Esophagus squamous epithelium (tissue), 4 donors: ENCODE results near the gene KIZ.

ENCODE experiments used
- CTCF ChIP-seq, 6 experiments: fragments of 450-650 bp in 4 of 6; fragments of 200-600 bp in 2 of 6; sonication (generic) in 2 of 6; IDR thresholded peaks; one replicate each; pipeline ENCODE4 v1.5.1; 2016 to 2019; ENCODE audit warnings: antibody characterized with exemption in 6 of 6, mild to moderate bottlenecking in 4 of 6, moderate library complexity in 4 of 6
- POLR2A ChIP-seq, 4 donors: fragments of 450-650 bp; IDR thresholded peaks; one replicate each; pipeline ENCODE4 v1.6.1; 2017; ENCODE audit warnings: antibody characterized with exemption in 4 of 4, mild to moderate bottlenecking in 4 of 4, moderate library complexity in 3 of 4

- TF ChIP-seq CTCF (IDR thresholded peaks at IDR 0.05) (no peak), POLR2A (IDR thresholded peaks at IDR 0.05) (no peak)
Observed at GRCh38 chr20:21159658-21160380, 33.9 kb downstream of the KIZ start.
